Uterus (tissue), 4 donors: ENCODE results near the gene LAIR1. TPM values are rescaled to one million over a fixed set of nuclear protein-coding genes. Genes with fewer than 3 reads are reported as not detected.
"Not testable (repeated sequence)": the region's sequence is repeated elsewhere in the genome, so short reads cannot be mapped to it uniquely, and the experiment has no call there.

Experiments
- DNase-seq, 2 donors: peaks; one replicate each; pipeline ENCODE4 v3.0.0-alpha.2; 2019 to 2020
- H3K27ac ChIP-seq, 2 donors: fragments of 200-600 bp; sonication (generic); 1 replicate in 1 of 2; 2 replicates in 1 of 2; pipeline ENCODE4 v1.5.1; 2016 to 2018
- H3K27me3 ChIP-seq, 2 donors: fragments of 200-600 bp; sonication (generic); one replicate each; pipeline ENCODE4 v1.5.1; 2018 to 2019; ENCODE audit warnings: control low read depth in 1 of 2
- H3K36me3 ChIP-seq, 2 donors: fragments of 200-600 bp; sonication (generic); one replicate each; pipeline ENCODE4 v1.5.1; 2019; ENCODE audit warnings: control low read depth in 1 of 2
- H3K4me1 ChIP-seq, 2 donors: fragments of 200-600 bp; sonication (generic); one replicate each; pipeline ENCODE4 v1.5.1; 2018 to 2019; ENCODE audit warnings: control low read depth in 1 of 2
- H3K4me3 ChIP-seq, 2 donors: fragments of 200-600 bp; sonication (generic); 1 replicate in 1 of 2; 2 replicates in 1 of 2; pipeline ENCODE4 v1.5.1; 2018 to 2019; ENCODE audit warnings: mild to moderate bottlenecking in 1 of 2
- H3K9me3 ChIP-seq, 2 donors: fragments of 200-600 bp; sonication (generic); one replicate each; pipeline ENCODE4 v1.5.1; 2019; ENCODE audit warnings: control low read depth in 1 of 2
- POLR2A ChIP-seq, 2 donors: fragments of 450-650 bp; IDR thresholded peaks; one replicate each; pipeline ENCODE4 v1.6.1; 2016; ENCODE audit warnings: antibody characterized with exemption in 2 of 2, mild to moderate bottlenecking in 1 of 2, moderate library complexity in 1 of 2
- intact Hi-C: fragments of 100-400 bp; cut with DNase I; formaldehyde crosslinking; loops from one replicate; pipeline ENCODE4 v1.15.1; 2023; ENCODE audit warnings: low total_unique reads
- total RNA-seq, 4 donors: library from RNA; depleted of rRNA in 3 of 4; stranded (reverse); fragments of >200 nt in 3 of 4; gene quantifications; one replicate each; pipeline versions ENCODE4 v1.1.0 to v1.2.4, GENCODE V29; 2014 to 2023
- TF ChIP-seq, protein P1 (sequence below), 4 experiments: fragments of 200-600 bp in 2 of 4; fragments of 450-650 bp in 2 of 4; sonication (generic) in 2 of 4; IDR thresholded peaks; one replicate each; pipeline ENCODE4 v1.5.1; 2016 to 2019; ENCODE audit warnings: antibody characterized with exemption in 4 of 4, mild to moderate bottlenecking in 2 of 4, moderate library complexity in 1 of 4
- donor health status: DM: yes; HTN: yes; CAD: no.

The LAIR1 gene
- total RNA-seq, 4 donors from 2014 or later: 1.0 to 64.7 (median 9.5) TPM

DNA sequence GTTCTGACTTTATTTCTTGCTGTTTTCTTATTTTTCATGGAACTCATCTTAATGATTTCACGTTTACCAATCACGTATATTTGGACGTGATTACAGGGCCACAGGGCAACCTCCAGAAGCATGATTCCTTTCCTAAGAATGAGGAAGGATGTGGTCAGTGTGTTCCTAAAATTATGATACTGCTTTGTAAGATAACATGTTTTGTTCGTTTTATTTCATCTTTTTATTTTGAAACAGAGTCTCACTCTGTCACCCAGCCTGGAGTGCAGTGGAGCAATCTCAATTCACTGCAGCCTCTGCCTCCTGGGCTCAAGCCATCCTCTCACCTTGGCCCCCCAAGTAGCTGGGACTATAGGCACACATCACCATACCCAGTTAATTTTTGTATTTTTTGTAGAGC, 24.8 kb upstream of the LAIR1 start:
- intact Hi-C loops: no loop called here
- no peak for DNase-seq
- Histone ChIP-seq H3K27ac (no peak overlapping the region), H3K4me3 (no peak overlapping the region), H3K9me3 (no peaks in the 10 kb centered on the region), H3K4me1 (no peaks in the 10 kb centered on the region), H3K36me3 (no peaks in the 10 kb centered on the region), H3K27me3 (peaks cover 0 to 8% of the 10 kb centered on the region in 2 donors)
- TF ChIP-seq, protein P1, sequence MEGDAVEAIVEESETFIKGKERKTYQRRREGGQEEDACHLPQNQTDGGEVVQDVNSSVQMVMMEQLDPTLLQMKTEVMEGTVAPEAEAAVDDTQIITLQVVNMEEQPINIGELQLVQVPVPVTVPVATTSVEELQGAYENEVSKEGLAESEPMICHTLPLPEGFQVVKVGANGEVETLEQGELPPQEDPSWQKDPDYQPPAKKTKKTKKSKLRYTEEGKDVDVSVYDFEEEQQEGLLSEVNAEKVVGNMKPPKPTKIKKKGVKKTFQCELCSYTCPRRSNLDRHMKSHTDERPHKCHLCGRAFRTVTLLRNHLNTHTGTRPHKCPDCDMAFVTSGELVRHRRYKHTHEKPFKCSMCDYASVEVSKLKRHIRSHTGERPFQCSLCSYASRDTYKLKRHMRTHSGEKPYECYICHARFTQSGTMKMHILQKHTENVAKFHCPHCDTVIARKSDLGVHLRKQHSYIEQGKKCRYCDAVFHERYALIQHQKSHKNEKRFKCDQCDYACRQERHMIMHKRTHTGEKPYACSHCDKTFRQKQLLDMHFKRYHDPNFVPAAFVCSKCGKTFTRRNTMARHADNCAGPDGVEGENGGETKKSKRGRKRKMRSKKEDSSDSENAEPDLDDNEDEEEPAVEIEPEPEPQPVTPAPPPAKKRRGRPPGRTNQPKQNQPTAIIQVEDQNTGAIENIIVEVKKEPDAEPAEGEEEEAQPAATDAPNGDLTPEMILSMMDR (IDR thresholded peaks at IDR 0.05): no peak
- no peak for TF ChIP-seq POLR2A (IDR thresholded peaks at IDR 0.05)

DNA sequence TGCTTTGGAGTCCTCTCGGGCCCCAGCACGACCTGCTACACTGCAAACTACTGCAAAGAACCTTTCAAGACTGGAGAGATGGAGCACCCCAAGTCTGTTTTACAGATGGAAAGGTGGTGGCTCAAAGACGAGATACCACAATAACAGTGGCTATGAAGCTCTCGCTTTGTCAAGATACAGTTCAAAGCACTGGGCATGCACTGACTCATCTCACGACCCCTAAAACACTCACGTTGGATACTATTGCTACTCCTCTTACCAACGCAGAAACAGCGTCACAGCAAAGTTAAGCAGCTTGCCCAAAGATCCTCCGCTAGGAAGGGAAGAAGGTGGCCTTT, 24.0 kb upstream of the LAIR1 start:
- Histone ChIP-seq H3K36me3 (no peaks in the 10 kb centered on the region), H3K9me3 (no peaks in the 10 kb centered on the region), H3K27me3 (peaks cover 0 to 8% of the 10 kb centered on the region in 2 donors), H3K4me1 (no peaks in the 10 kb centered on the region), H3K27ac (no peak overlapping the region), H3K4me3 (no peak overlapping the region)
- no peak for DNase-seq
- intact Hi-C loops: no loop called here
- TF ChIP-seq POLR2A (IDR thresholded peaks at IDR 0.05): no peak
- TF ChIP-seq, protein P1 (IDR thresholded peaks at IDR 0.05): no peak

DNA sequence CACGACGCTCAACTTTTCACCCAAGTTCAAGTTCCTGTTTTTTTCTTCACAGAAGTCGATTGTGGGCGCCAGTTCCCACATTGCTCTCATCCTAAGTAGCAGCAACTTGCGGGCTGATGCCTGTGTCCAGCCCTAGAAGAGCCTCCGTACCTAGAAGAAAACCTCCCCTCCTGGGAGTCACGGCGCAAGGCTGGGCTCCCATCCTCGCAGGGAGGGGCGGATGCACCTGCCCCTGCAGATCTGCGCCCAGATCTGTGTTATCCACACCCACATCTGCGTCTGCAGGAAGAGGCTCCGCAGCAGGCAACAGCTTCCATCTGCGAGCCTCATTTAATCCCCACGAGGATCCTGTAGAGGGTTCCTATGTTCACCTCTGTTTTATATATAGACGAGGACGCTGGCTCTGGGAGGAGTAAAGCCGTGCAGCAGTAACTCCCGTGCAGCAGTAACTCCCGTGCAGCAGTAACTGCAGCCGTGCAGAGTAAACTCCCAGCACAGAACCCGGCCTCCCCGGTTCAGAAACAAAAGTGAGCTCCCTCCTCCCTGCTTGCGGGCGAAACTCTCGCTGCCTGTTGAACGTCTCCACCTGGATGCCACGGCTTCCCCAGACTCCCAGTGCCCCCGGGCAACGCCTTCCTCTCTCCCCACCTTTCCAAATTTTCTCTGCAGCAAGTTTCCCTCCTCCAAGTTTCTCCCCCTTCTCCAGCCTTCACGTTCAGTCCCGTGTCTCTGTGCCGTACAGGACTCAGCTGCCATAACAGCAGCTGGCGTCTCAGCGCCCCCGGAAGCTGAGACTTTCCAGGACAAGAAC, 23.5 kb upstream of the LAIR1 start:
- H3K9me3 ChIP-seq: no peaks in the 10 kb centered on the region
- H3K4me1 ChIP-seq: no peaks in the 10 kb centered on the region
- H3K27ac ChIP-seq: no peak overlapping the region
- no peak for TF ChIP-seq POLR2A (IDR thresholded peaks at IDR 0.05)
- TF ChIP-seq, protein P1 (IDR thresholded peaks at IDR 0.05): no peak
- peaks cover 0 to 8% of the 10 kb centered on the region in 2 donors for H3K27me3 ChIP-seq
- intact Hi-C loops: no loop called here
- no peak overlapping the region for H3K4me3 ChIP-seq
- no peaks in the 10 kb centered on the region for H3K36me3 ChIP-seq
- no peak for DNase-seq

DNA sequence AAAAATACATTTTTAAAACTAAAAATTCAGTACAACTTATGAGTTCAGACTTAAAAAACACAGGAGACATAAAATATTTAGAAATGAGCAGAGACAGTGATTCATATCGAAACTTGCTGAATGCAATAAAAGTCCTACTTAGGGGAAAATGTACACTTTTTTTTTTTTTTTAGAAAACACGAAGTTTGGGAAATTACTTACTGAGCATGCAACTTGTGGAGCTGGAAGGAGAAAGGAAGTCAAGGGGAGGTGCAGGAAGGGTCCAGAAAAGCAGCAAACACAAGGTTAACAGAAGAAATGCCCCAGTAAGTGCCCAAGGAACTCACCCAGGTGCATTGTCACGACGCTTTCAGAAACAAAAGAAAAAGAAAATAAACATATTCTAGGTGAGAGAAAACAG, 18.6 kb upstream of the LAIR1 start:
- no peaks in the 10 kb centered on the region for H3K27me3 ChIP-seq
- H3K36me3 ChIP-seq: no peaks in the 10 kb centered on the region
- TF ChIP-seq POLR2A (IDR thresholded peaks at IDR 0.05): no peak
- TF ChIP-seq, protein P1 (IDR thresholded peaks at IDR 0.05): no peak
- DNase-seq: no peak
- intact Hi-C loops: no loop called here
- no peak overlapping the region for H3K27ac ChIP-seq
- no peaks in the 10 kb centered on the region for H3K4me1 ChIP-seq
- H3K4me3 ChIP-seq: no peak overlapping the region
- H3K9me3 ChIP-seq: no peaks in the 10 kb centered on the region

DNA sequence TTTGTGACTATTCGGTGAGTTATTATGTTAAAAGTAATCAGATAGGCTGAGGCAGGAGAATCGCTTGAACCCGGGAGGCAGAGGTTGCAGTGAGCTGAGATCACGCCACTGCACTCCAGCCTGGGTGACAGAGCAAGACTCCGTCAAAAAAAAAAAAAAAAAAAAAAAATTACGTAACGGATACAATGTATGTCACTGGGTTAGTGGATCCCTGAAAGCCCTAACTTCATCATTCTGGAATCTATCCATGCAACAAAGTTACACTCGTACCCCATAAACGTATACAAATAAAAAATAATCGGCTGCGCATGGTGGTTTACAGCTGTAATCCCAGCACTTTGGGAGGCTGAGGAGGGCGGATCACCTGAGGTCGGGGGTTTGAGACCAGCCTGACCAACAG, 17.3 kb upstream of the LAIR1 start:
- H3K4me1 ChIP-seq, DNase-seq, H3K27ac ChIP-seq, H3K4me3 ChIP-seq, H3K36me3 ChIP-seq, intact Hi-C loops, H3K27me3 ChIP-seq, H3K9me3 ChIP-seq: not testable (repeated sequence)
